Measurements from ENCODE around the gene RPL7A.
"Not testable (repeated sequence)": the region's sequence is repeated elsewhere in the genome, so short reads cannot be mapped to it uniquely, and the experiment has no call there.

The RPL7A gene

DNA sequence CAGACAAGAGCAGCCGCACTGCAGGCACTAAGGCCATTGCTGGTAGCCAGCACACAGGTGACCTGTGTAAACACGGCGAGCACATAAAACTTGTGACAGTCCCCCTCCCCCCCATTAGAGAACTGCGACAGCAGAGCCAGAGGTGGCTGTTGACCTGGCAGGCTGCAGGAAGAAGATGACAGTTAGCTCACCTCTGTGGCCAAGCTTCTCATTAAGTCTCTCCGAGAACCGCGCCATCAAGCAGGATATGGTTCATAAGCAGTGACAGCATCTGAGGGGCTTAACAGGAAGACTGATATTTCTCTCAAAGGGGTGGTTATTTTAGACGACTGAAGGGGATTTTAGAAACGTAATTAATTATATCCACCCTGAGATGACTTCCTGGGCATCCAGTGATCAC is 22.7 kb downstream of the RPL7A start:
- no peak for DNase-seq

DNA sequence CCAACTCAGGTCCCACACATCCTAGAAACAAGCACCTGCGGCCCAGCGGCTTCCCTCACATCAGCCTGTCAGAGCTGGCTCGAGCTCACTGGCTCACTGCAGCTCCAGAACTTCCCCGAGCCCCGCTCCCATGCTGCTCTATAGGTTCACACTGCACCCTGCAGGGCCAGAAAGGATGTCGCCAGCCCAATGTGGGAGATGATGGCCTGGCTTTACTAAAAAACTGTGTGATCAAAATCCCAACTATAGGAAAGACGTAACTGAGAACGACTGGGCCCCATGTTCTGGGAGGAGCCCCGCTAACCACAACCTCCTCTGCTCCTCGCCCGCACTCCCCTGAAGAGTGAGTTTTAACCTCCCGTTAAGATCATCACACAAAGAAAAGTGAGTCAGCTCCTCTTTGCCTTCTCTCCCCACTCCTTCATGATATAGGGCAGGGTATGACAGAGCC is 23.3 kb downstream of the RPL7A start:
- DNase-seq: no peak

DNA sequence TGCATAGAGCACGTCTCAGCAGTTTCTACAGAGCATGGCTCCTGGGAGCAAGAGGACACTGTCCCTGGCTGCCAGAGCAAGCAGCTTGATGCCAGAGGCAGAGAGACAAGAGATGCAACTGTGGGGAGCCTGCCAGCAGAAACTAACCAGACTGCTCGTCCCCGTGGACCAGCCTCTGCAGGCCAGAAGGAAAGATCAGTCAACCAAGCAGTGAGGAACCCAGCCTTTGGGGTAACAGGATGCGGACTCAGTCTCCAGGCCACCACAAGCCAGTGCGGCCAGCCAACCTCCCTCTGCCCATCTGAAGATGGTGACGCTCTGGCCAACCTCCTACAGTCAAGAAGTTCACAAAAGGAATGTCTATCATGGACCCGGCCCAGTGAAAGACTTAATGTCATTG is 24.1 kb downstream of the RPL7A start:
- no peak for DNase-seq

DNA sequence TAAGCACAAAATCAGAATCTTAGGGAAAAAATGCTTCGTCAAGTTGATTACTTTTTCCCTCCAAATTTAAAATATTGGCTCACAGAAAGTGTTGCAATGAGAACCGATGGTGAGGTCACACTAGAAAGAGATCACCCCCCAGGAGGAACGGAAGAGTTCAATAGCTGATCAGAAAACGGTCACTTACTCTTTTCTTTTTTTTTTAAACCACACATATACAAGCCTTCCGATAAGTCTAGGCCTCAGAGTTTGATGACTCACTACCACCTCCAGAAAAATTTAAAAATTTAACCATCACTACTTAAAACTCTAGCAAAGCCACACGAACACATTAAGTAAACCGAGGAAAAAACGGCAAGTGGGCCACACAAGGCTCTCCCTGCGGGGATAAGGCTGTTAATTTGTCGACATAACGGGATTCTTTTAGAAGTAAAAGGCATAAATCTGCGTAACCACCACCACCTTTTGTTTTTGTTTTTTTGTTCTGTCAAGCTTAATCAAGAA is 26.6 kb downstream of the RPL7A start:
- DNase-seq: no peak

DNA sequence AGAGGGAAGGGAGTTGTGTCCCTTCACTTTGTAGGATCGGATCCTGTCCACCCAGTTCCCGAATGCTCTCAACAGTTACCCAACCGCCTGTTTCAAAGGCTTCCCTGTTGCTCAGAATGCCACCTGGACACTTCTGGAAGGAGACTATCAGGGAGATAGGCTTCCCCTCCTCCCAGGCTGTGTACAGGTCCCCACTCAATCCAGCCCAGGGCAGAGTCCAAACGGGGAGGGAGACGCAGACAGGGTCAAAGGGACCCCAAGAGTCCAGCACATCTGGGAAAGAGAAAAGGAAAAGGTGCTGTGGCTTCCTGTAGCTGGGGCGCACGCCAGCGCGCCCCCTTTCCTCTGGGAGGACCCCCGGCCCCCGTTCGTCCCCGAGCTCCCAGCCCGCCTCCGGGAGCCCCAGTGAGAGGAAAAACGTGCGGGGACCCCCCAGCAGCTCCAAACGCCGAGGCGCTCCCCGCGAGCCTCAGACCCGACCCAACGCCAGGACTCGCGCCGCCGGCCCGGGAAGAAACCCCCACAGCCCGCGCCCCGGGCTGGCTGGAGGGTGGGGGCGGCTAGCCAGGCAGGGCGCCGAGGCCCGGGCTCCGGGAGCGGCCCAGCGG is 27.2 kb downstream of the RPL7A start:
- DNase-seq: no peak

DNA sequence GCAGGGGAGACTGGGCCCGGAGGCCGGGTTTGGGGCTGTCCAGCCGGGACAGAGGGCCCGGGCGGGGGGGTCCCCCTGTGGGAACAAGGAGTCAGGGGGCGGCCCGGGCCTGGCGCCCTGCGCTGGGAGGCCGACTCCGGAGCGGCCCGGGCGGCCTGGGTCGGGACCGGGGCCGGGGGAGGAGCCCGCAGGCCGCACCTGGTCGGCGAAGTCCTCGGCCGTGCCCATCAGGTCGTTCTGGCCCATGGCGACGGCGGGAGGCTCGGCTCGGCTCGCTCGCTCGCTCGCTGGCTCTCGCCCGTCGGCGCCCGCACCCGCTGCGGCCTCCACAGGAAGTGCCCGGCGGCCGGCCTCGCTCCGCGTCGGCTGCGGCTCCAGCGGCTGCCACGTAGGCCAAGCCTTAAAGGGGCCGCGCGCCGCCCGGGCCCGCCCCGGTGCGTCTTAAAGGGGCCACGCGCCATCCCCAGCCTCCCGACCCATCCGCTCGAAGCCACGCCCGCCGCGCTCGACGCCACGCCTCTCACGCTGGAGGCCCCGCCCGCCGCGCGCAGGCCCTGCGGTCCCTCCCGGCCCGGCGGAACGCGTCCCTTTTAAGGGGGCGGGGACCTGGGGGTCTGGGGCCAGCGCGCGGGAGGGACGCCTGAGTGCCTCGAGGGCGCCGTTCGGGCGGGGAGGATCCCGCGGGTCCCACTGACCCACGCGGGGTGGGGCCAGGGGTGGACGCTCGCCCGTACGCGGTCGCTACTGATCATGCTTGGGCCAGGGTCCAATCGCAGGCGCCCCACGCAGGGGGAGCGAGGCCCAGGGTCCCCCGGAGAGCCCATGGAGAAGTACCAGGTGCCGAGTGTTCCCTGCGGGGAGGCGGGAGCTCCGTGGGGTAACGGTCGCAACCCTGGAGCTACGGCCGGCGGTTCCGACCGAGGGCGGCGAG is 28.0 kb downstream of the RPL7A start, which contains the start of the genes STKLD1 and SURF4:
Gene STKLD1 (plus strand): TSS at position 643 of the 931 bp plus-strand sequence. CDS start 108 bp downstream, at position 751.
Gene SURF4 (minus strand): TSS at position 337 of the 931 bp plus-strand sequence. CDS start 91 bp downstream, at position 246.
- peak; percentile 75 to 93 for DNase-seq

DNA sequence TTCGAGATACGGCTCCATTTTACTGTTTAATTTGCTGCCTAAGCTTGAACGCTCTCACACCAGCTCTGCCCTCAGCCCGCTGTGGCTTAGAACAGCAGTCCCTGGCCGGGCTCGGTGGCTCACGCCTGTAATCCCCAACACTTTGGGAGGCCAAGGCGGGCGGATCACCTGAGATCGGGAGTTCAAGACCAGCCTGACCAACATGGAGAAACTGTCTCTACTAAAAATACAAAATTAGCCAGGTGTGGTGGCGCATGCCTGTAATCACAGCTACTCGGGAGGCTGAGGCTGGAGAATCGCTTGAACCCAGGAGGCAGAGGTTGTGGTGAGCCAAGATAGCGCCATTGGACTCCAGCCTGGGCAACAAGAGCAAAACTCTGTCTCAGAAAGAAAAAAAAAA is 29.3 kb downstream of the RPL7A start:
- not testable (repeated sequence) for DNase-seq

DNA sequence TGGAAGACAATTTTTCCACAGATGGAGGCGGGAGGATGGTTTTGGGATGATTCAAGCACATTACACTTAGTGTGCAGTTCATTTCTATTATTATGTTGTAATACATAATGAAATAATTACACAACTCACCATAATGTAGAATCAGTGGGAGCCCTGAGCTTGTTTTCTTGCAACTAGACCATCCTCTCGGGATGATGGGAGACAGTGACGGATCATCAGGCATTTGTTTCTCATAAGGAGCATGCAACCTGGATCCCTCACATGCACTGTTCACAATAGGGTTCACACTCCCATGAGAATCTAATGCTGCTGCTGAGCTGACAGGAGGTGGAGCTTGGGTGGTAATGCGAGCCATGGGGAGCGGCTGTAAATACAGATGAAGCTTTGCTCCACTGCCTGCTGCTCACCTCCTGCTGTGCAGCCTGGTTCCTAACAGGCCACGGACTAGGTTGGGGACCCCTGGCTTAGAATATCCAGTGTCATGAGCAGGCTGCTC is 29.8 kb downstream of the RPL7A start:
- no peak for DNase-seq

DNA sequence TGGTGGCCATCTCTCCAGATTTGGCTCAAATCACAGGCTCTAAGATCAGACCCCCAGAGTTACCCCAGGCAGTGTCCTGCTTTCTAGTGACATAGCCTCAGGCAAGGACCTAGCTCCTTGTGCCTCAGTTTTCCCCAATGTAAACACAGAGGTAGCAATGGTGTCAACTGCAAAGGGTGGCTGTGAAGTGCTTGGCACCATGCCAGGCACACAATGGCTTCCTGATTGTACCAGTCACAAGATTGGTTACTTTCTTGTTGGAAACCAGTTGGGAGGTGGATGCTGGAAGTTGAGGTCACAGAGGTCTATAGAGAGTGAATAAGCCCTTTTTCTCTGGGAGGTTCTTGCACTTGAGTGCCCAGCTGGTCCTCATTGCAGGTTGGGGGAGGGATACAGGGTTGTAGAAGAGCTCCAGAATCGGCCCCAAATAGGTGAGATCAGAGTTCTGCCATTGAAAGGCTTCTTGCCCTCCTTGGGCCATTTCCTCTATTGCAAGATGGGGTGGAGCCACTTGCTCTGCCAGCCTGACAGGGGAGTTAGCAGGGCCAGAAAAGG is 30.5 kb downstream of the RPL7A start:
- DNase-seq: no peak

DNA sequence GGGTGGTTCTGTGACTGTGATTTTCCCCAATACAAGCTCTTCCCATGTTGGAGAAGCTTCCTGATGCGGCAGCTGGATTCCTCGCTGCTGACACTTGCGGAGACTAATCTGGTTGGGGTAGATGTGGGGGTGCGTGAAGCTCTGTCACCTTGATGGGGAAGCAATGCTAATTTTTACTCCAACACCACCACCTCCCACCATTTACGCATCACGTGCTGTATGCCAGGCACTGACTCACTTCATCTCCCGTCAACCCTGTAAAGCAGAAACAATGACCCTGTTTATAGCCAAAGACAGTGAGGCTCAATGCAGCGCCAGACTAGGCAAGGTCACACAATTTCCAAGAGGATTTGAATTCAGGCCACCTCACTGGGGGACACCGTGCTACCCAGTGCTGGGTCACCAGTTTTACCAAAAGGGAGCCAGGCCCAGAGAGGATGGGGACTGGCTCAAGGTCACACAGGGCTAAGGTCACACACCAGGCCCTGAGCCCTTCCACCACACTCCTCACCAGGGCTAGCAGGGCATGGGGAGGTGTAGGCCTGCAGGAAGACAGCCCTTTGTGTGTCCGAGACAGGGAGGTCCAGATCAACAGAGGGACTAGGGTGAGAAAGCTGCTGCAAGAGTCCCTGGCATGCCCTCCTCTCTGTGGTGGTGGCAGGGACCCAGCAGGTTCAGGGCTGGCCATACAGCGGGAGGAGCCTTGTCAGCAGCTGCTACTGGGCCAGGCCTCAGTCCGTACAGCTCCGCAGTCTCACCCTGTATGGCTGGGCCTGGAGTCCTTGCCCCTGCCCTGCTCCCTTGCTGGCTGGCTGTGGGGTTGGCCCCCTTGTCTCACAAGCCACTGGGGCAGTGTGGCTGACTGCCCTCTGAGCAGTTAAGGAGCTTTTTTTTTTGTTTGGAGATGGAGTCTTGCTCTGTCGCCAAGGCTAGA is 31.4 kb downstream of the RPL7A start:
- no peak for DNase-seq

DNA sequence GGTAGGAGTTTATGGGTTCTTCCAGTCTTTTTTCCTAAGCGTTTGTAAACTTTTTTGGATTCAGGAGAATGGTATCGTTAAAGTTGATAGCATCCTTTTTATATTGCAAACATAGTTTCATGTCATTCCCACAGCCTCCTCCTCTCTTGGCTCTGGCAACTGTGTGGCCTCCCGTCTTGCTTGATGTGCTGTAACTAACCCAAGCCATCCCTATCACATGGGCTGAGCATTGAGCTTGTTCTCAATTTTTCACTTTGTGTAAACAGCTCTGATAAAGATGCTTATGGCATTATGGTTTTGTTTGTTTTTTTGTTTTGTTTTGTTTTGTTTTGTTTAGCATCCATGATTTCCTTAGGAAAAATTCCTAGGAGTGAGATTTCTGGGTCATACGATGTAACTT is 32.7 kb downstream of the RPL7A start:
- no peak for DNase-seq

DNA sequence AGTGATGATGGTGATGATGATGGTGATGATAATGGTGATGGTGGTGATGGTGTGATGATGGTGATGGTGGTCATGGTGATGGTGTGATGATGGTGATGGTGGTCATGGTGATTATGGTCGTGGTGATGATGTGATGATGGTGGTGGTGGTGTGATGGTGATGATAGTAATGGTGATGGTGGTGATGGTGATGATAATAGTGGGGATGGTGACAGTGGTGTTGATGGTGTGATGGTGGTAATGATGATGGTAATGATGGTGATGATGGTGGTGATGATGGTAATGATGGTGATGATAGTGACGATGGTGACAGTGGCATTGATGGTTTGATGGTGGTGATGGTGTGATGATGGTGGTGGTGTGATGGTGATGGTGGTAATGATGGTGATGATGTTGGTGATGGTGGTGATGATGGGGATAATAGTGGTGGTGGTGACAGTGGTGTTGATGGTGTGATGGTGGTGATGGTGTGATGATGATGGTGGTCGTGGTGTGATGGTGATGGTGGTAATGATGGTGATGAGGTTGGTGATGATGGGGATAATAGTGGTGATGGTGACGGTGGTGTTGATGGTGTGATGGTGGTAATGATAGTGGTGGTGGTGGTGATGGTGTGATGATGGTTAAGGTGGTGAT is 34.6 kb downstream of the RPL7A start:
- DNase-seq: no peak

DNA sequence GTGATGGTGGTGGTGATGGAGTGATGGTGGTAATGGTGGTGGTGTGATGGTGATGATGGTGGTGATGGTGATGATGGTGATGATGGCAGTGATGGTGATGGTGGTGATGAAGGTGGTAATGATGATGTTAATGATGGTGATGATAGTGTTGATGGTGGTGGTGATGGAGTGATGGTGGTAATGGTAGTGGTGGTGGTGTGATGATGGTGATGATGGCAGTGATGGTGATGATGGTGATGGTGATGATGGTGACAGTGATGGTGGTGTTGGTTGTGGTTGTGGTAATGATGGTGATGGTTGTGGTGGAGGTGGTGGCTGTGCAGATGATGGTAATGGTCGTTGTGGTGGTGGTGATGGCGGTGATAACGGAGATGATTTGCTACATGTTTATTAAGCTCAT is 35.4 kb downstream of the RPL7A start:
- DNase-seq: no peak

DNA sequence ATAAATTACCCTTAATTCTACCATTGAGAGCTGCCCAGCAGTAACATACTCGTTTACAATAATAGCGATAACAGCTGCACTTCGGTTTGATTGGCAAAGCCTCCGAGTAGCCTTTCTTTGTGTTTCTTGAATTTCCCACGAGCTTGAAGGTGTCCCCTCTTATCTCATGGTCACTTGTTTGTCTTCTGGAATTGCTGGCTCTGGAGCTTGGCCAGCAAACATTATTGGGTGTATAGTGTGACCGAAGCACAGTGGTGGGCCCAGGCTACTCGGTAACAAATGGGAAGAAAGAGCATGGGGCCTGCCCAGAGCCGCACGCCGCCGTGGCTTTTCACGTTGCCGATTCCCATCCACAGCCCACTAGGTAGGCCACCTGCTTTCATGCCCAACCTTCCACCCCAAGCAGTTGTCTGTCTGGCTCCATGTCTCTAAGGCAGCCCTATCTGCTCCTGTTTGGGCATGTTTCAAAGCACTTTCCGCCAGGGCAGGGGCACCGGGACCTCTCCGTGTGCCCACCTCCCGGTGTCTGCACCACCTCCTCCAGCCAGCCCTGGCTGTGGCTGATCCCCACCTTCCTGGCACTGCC is 36.8 kb downstream of the RPL7A start:
- no peak for DNase-seq

DNA sequence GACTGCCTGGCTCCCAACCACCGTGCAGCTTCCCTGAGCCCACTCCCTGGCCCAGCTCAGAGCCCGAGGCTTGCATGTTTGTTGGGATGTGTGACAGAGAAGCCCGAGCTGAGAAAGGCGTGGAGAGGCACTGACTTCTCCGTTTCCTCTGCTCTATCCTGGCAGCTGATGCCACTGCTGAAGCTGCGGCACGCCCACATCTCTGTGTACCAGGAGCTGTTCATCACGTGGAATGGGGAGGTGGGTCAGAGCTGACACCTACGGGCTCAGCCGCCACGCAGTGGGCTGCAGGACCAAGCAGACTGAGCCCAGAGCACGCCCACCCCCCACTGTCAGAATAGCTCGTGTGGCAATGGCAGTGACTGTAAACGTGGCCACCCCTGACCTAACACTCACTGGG is 37.4 kb downstream of the RPL7A start:
- no peak for DNase-seq

DNA sequence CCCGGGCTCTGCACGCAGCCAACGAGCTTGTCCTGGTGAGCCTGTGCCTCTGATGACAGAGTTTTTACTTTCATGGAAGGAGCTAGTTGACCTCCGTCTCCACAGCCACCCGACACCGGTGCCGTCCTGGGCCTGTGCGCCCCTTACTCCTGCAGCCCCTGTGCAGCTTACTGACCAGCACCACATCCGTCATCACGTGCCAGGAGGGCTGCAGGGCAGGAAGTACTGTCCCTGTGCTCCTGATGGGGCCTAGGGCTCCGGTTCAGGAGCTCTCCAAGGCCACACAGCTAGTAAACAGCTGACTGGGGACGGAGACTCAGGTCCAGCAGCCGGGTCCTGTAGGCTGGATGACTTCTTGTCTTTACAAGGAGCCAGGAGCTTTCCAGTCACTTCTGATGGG is 38.3 kb downstream of the RPL7A start:
- DNase-seq: no peak

DNA sequence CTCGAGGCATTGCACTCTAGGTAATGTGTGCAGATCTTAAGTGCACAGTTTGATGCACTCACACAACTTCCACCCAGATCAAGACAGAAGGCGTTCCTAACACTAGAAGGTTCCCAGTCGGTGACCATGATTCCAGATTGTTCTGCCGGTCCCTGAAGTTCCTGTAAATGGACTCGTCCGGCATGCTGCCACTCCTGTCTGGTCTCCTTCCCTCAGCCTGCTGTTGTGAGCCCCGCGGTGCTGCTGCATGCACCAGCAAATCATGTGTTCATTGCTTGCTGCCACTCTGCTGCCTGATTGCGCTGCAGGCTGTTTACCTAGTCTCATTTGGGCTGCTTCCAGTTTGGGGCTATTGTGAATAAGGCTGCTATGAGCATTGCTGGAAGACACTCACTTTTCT is 39.7 kb downstream of the RPL7A start:
- no peak for DNase-seq

DNA sequence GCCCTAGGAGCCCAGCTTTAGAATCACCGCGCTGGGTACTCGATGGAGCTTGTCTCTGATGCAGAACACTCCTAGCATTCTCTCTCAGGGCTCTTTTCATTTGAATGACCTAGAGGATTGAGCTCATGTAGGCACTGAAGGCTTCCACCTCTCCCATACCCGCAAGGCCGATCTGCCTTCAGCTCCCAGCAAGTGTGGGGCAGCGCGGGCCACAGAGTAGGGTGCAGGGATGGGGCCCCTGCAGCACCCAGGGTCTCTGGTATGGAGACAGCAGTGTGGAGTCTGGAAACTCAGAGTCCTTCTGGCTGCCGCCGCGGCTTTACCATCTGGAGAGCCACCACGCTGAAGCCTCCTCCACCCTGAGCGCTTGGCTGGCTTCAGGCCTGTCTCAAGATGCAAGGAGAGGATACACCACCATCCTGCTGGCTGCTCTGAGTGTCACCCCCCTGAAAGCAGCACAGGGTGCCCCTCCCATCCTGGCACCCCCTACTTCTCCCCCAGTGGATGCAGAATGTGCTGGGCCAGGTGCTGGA is 41.1 kb downstream of the RPL7A start:
- no peak for DNase-seq

DNA sequence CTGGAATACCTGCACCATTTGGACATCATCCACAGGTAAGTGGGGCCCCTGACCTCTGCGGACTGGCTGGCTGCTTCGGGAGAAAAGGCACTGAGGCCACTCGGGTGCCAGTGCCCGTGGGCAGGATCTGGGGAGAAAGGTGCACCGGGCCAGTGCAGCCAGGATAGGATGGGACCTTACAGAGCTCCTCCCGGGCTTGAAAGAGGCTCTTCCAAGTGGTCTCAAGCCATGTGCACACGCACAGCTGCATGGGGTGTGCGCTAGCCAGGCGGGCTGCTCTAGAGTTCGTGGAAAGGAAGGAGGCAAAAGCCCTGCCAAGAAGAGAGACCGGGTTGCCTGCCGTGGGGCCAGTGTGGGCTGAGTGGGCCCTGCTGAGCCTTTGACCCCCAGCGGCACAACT is 41.5 kb downstream of the RPL7A start:
- DNase-seq: no peak

DNA sequence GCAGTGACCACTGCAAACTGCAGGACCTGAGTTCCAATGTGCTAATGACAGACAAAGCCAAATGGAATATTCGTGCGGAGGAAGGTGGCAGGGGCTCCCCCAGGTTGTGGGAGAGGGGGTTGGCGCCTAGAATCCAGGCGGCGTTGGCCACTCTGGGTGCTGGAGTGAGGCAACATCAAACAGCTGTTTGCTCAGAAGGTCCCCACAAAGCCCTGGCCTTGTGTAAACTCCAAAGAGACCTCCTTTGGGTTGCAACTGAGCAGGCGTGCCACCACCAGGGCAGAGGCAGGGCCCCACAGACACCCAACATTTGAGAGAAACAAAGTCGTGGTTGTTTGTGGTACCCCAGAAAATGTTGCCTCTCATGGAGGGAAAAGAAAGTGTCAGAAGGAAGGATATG is 42.7 kb downstream of the RPL7A start:
- no peak for DNase-seq

DNA sequence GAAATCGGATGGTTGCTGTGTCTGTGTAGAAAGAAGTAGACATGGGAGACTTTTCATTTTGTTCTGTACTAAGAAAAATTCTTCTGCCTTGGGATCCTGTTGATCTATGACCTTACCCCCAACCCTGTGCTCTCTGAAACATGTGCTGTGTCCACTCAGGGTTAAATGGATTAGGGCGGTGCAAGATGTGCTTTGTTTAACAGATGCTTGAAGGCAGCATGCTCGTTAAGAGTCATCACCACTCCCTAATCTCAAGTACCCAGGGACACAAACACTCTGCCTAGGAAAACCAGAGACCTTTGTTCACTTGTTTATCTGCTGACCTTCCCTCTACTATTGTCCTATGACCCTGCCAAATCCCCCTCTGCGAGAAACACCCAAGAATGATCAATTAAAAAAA is 43.4 kb downstream of the RPL7A start:
- not testable (repeated sequence) for DNase-seq
